Neural cell (in vitro differentiated cells): Measurements from ENCODE around the gene BTRC.

ENCODE experiments used
- EZH2 ChIP-seq: fragments of 200-600, 300-800 bp; shearing (Covaris generic), sonication (generic); IDR thresholded peaks from 2 replicates; pipeline ENCODE4 v1.6.1; 2014; ENCODE audit warnings: antibody characterized with exemption, low read length, borderline replicate concordance, mild to moderate bottlenecking; ENCODE audit not compliant: insufficient read depth, poor library complexity, severe bottlenecking
- MXI1 ChIP-seq: fragments of 450-650 bp; conservative IDR thresholded peaks from 2 replicates; pipeline ENCODE4 v1.6.1; 2014; ENCODE audit warnings: antibody characterized with exemption, mild to moderate bottlenecking; ENCODE audit not compliant: poor library complexity, severe bottlenecking
- POLR2AphosphoS5 ChIP-seq: IDR thresholded peaks from 2 replicates; pipeline ENCODE4 v1.6.1; 2012
- TAF1 ChIP-seq: IDR thresholded peaks from 2 replicates; pipeline ENCODE4 v1.6.1; 2012; ENCODE audit warnings: low read depth
- TF ChIP-seq, protein P1 (sequence below): fragments of 450-650 bp; IDR thresholded peaks from 2 replicates; pipeline ENCODE4 v1.5.1; 2014; ENCODE audit warnings: antibody characterized with exemption, mild to moderate bottlenecking, moderate library complexity; ENCODE audit not compliant: poor library complexity, severe bottlenecking
- TF ChIP-seq, protein P2 (sequence below): IDR thresholded peaks from 2 replicates; pipeline ENCODE4 v1.6.1; 2012; ENCODE audit warnings: borderline replicate concordance

DNA sequence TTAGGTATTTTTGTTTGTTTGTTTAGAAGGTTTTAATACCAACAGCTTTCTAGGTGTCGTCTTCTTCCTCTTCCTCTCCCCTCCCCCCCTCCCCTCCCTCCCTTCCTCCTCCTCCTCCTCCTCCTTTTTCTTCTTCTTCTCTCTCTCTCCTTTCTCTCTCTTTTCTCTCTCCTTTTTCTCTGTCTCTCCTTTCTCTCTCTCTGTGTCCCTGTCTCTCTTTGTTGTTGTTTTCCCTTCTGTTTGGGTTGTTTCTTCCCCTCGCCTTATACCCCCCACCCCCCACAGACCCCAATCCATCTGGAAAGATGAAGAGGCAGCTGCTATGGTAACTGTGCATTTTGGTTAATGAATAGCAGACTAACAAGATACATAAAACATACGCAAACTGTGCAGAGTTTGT, 75.5 kb downstream of the BTRC start:
- TF ChIP-seq, protein P1, sequence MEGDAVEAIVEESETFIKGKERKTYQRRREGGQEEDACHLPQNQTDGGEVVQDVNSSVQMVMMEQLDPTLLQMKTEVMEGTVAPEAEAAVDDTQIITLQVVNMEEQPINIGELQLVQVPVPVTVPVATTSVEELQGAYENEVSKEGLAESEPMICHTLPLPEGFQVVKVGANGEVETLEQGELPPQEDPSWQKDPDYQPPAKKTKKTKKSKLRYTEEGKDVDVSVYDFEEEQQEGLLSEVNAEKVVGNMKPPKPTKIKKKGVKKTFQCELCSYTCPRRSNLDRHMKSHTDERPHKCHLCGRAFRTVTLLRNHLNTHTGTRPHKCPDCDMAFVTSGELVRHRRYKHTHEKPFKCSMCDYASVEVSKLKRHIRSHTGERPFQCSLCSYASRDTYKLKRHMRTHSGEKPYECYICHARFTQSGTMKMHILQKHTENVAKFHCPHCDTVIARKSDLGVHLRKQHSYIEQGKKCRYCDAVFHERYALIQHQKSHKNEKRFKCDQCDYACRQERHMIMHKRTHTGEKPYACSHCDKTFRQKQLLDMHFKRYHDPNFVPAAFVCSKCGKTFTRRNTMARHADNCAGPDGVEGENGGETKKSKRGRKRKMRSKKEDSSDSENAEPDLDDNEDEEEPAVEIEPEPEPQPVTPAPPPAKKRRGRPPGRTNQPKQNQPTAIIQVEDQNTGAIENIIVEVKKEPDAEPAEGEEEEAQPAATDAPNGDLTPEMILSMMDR = no peak
- TF ChIP-seq POLR2AphosphoS5 = no peak
- no peak for TF ChIP-seq TAF1
- TF ChIP-seq EZH2 = no peak
- TF ChIP-seq, protein P2, sequence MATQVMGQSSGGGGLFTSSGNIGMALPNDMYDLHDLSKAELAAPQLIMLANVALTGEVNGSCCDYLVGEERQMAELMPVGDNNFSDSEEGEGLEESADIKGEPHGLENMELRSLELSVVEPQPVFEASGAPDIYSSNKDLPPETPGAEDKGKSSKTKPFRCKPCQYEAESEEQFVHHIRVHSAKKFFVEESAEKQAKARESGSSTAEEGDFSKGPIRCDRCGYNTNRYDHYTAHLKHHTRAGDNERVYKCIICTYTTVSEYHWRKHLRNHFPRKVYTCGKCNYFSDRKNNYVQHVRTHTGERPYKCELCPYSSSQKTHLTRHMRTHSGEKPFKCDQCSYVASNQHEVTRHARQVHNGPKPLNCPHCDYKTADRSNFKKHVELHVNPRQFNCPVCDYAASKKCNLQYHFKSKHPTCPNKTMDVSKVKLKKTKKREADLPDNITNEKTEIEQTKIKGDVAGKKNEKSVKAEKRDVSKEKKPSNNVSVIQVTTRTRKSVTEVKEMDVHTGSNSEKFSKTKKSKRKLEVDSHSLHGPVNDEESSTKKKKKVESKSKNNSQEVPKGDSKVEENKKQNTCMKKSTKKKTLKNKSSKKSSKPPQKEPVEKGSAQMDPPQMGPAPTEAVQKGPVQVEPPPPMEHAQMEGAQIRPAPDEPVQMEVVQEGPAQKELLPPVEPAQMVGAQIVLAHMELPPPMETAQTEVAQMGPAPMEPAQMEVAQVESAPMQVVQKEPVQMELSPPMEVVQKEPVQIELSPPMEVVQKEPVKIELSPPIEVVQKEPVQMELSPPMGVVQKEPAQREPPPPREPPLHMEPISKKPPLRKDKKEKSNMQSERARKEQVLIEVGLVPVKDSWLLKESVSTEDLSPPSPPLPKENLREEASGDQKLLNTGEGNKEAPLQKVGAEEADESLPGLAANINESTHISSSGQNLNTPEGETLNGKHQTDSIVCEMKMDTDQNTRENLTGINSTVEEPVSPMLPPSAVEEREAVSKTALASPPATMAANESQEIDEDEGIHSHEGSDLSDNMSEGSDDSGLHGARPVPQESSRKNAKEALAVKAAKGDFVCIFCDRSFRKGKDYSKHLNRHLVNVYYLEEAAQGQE = no peak
- TF ChIP-seq MXI1 = no peak
